Kidney (tissue), 22 donors: ENCODE measurements around the gene ZBTB22. TPM values are rescaled to one million over a fixed set of nuclear protein-coding genes. Genes with fewer than 3 reads are reported as not detected.
"Not testable (repeated sequence)": the region's sequence is repeated elsewhere in the genome, so short reads cannot be mapped to it uniquely, and the experiment has no call there.

ENCODE experiments used
- DNase-seq, 5 donors: peaks; one replicate each; pipeline ENCODE4 v3.0.0-alpha.2; 2013 to 2020
- FAIRE-seq: peaks from 2 replicates; lab custom pipeline; 2012; peaks lifted over from hg19 to GRCh38; lab: Jason Lieb, UNC
- H3K27ac ChIP-seq, 2 donors: one replicate each; pipeline ENCODE4 v1.7.0; 2013; ENCODE audit warnings: low read depth in 2 of 2, low read length in 2 of 2, inconsistent platforms in 1 of 2
- H3K27me3 ChIP-seq: one replicate; pipeline ENCODE4 v1.7.1; 2013; ENCODE audit warnings: low read length, inconsistent platforms; ENCODE audit not compliant: control insufficient read depth, insufficient read depth
- H3K36me3 ChIP-seq, 3 donors: one replicate each; pipeline versions ENCODE4 v1.7.0 to v1.7.1; 2013; ENCODE audit warnings: low read length in 3 of 3, control low read depth in 1 of 3, inconsistent platforms in 1 of 3; ENCODE audit not compliant: insufficient read depth in 3 of 3, control insufficient read depth in 2 of 3
- H3K4me1 ChIP-seq, 3 donors: one replicate each; pipeline versions ENCODE4 v1.7.0 to v1.7.1; 2013; ENCODE audit warnings: low read length in 3 of 3, inconsistent platforms in 1 of 3, low read depth in 1 of 3; ENCODE audit not compliant: control insufficient read depth in 2 of 3, insufficient read depth in 2 of 3
- H3K4me3 ChIP-seq, 3 donors: one replicate each; pipeline versions ENCODE4 v1.7.0 to v1.8.1; 2013; ENCODE audit warnings: low read length in 3 of 3, control low read depth in 1 of 3, inconsistent platforms in 1 of 3
- H3K9ac ChIP-seq, 3 donors: one replicate each; pipeline versions ENCODE4 v1.7.0 to v1.7.1; 2013; ENCODE audit warnings: low read length in 3 of 3, control low read depth in 1 of 3, inconsistent platforms in 1 of 3
- H3K9me3 ChIP-seq, 3 donors: one replicate each; pipeline versions ENCODE4 v1.7.0 to v1.7.1; 2013; ENCODE audit warnings: low read length in 3 of 3, control low read depth in 1 of 3, inconsistent platforms in 1 of 3; ENCODE audit not compliant: control insufficient read depth in 2 of 3, insufficient read depth in 1 of 3
- intact Hi-C: fragments of 100-400 bp; cut with DNase I; formaldehyde crosslinking; loops from one replicate; pipeline ENCODE4 v1.11.1; 2022
- long read RNA-seq, 10 donors: library from polyadenylated mRNA in 1 of 10; unstranded in 1 of 10; transcript quantifications; one replicate each; pipeline ENCODE4 v2.0.0 and lab custom pipeline, GENCODE V29; 2021 to 2026
- polyA plus RNA-seq: library from polyadenylated mRNA; stranded (reverse); fragments of 350-450 nt; fragmentation: Illumina TruSeq; extraction: RNeasy Lipid Tissue Mini Kit (QIAGEN cat#74804); gene quantifications from one replicate; pipeline ENCODE4 v1.2.3, GENCODE V29; 2014; ENCODE audit warnings: low read depth, low replicate concordance; ENCODE audit not compliant: insufficient read depth
- total RNA-seq: library from RNA; stranded (reverse); fragmentation: NEBNext Ultra II Directional; extraction: Animal tissue kit (Norgen Biotek cat#: 25700); gene quantifications from one replicate; pipeline ENCODE4 v1.2.1, GENCODE V29; 2021
- TF ChIP-seq, protein P1 (sequence below): IDR thresholded peaks from 3 replicates; pipeline ENCODE4 v1.5.1; 2012; ENCODE audit warnings: mild to moderate bottlenecking, moderate library complexity, borderline replicate concordance; ENCODE audit not compliant: insufficient read depth; ENCODE audit errors: extremely low read depth
- donor health status: control.
- donor health status: control.
- donor health status: control.
- donor health status: control.
- donor health status: control.
- donor health status: DM: yes; HTN: yes; CAD: no.
- donor health status: Normal renal cell carcinoma (clear cell type).

ZBTB22 gene
- total RNA-seq (22.9 TPM), polyA plus RNA-seq (16.3 TPM)
- long read RNA-seq, donor 1, transcript ZBTB22-208 (2 exons, 2,651 nt): major isoform, 5 of 5 reads
- long read RNA-seq, donor 1, partial matches to known transcripts: 0 of 5 reads
- long read RNA-seq, donor 1, other reads (novel, unspliced or antisense): 0 of 5 reads
- long read RNA-seq, donor 2, transcript ZBTB22-208 (2 exons, 2,651 nt): major isoform, 5 of 5 reads
- long read RNA-seq, donor 2, partial matches to known transcripts: 0 of 5 reads
- long read RNA-seq, donor 2, other reads (novel, unspliced or antisense): 0 of 5 reads
- long read RNA-seq, donor 3, transcript ZBTB22-208 (2 exons, 2,651 nt): major isoform, 6 of 6 reads
- long read RNA-seq, donor 3, partial matches to known transcripts: 0 of 6 reads
- long read RNA-seq, donor 3, other reads (novel, unspliced or antisense): 0 of 6 reads
- long read RNA-seq, donor 4, transcript ZBTB22-208 (2 exons, 2,651 nt): major isoform, 8 of 8 reads
- long read RNA-seq, donor 4, partial matches to known transcripts: 0 of 8 reads
- long read RNA-seq, donor 4, other reads (novel, unspliced or antisense): 0 of 8 reads
- long read RNA-seq, donor 5: 0 reads
- long read RNA-seq, donor 6, transcript ZBTB22-208 (2 exons, 2,651 nt): major isoform, 8 of 8 reads
- long read RNA-seq, donor 6, partial matches to known transcripts: 0 of 8 reads
- long read RNA-seq, donor 6, other reads (novel, unspliced or antisense): 0 of 8 reads
- long read RNA-seq, donor 7, transcript ZBTB22-208 (2 exons, 2,651 nt): major isoform, 22 of 44 reads
- long read RNA-seq, donor 7, partial matches to known transcripts: 0 of 44 reads
- long read RNA-seq, donor 7, other reads (novel, unspliced or antisense): 22 of 44 reads
- long read RNA-seq, donor 8, transcript ZBTB22-208 (2 exons, 2,651 nt): major isoform, 8 of 17 reads
- long read RNA-seq, donor 8, partial matches to known transcripts: 9 of 17 reads
- long read RNA-seq, donor 8, other reads (novel, unspliced or antisense): 0 of 17 reads
- long read RNA-seq, donor 9, transcript ZBTB22-208 (2 exons, 2,651 nt): major isoform, 7 of 7 reads
- long read RNA-seq, donor 9, partial matches to known transcripts: 0 of 7 reads
- long read RNA-seq, donor 9, other reads (novel, unspliced or antisense): 0 of 7 reads
- long read RNA-seq, donor 10, partial matches to known transcripts: 0 of 2 reads
- long read RNA-seq, donor 10, other reads (novel, unspliced or antisense): 0 of 2 reads

DNA sequence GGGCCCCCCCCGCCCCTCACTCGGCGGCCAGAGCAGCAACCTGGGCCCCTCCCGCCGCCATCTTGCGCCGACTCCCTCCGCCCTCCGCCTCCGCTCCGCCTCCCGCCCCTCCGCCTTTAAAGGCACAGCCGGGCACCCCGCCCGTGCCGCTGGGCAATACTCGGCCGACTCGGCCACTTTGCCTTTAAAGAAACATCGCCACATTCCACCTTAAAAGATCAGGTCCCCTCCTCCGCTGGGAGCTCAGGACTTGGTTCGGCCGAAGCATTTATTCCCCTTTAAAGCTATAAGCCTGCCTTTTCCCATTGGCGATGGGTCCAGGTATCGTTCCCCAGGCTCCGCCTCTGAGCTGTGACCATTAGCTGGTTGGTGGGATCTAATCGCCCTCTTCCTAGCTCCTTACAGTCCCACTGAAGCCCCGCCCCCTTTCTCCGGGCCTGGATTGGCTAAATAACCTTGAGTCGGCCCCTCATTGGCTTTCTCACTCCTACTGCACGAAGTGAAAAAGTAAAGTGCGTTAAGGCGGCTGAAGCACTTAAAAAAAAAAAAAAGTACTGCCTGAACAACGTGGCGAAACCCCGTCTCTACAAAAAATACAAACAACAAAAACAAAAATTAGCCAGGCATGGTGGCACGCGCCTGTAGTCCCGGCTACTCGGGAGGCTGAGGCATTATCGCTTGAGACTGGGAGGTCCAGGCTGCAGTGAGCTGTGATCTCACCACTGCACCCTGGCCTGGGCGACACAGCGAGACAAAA lies at the start of gene ZBTB22:
ZBTB22 (minus strand) TSS at position 76 of the 757 bp plus-strand sequence. CDS start 828 bp downstream, outside the sequence.
- no peaks in the 10 kb centered on the region for H3K9me3 ChIP-seq
- H3K4me3 ChIP-seq: peak within 1 kb of the TSS; percentile 61 to 89 (median 77)
- intact Hi-C loops: no loop called here
- TF ChIP-seq, protein P1, sequence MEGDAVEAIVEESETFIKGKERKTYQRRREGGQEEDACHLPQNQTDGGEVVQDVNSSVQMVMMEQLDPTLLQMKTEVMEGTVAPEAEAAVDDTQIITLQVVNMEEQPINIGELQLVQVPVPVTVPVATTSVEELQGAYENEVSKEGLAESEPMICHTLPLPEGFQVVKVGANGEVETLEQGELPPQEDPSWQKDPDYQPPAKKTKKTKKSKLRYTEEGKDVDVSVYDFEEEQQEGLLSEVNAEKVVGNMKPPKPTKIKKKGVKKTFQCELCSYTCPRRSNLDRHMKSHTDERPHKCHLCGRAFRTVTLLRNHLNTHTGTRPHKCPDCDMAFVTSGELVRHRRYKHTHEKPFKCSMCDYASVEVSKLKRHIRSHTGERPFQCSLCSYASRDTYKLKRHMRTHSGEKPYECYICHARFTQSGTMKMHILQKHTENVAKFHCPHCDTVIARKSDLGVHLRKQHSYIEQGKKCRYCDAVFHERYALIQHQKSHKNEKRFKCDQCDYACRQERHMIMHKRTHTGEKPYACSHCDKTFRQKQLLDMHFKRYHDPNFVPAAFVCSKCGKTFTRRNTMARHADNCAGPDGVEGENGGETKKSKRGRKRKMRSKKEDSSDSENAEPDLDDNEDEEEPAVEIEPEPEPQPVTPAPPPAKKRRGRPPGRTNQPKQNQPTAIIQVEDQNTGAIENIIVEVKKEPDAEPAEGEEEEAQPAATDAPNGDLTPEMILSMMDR: peak; percentile 7
- peak; percentile 99 to 100 (median 99) for DNase-seq
- peak within 1 kb of the TSS; percentile 45 to 54 for H3K27ac ChIP-seq
- peak; percentile 98 for FAIRE-seq
- peaks cover 5 to 17% (median 11%) of the 10 kb centered on the region in 3 donors for H3K36me3 ChIP-seq
- peak within 1 kb of the TSS in 2 of 3 donors; percentile 30 to 58 for H3K9ac ChIP-seq
- H3K27me3 ChIP-seq: no peaks in the 10 kb centered on the region
- H3K4me1 ChIP-seq: peaks cover 0 to 35% (median 12%) of the 10 kb centered on the region in 3 donors

- Histone ChIP-seq H3K9me3 (no peaks in the 10 kb centered on the region), H3K36me3 (no peaks in the 10 kb centered on the region), H3K4me1 (no peaks in the 10 kb centered on the region), H3K9ac (no peak overlapping the region), H3K27me3 (no peaks in the 10 kb centered on the region), H3K4me3 (no peak overlapping the region), H3K27ac (no peak overlapping the region)
- intact Hi-C loops: no loop called here
- TF ChIP-seq, protein P1: no peak
- no peak for FAIRE-seq
- DNase-seq: no peak
Measured at GRCh38 chr6:33367009-33367714, 49.6 kb upstream of the ZBTB22 start.

GRCh38 chr6:33365206-33365971 lies 47.8 kb upstream of the ZBTB22 start:
- H3K27ac ChIP-seq, DNase-seq, H3K4me3 ChIP-seq, intact Hi-C loops, FAIRE-seq, H3K9ac ChIP-seq, H3K36me3 ChIP-seq, H3K9me3 ChIP-seq, H3K4me1 ChIP-seq, H3K27me3 ChIP-seq: not testable (repeated sequence)

GRCh38 chr6:33364475-33365205 lies 47.1 kb upstream of the ZBTB22 start:
- intact Hi-C loops, FAIRE-seq: not testable (repeated sequence)

More at GRCh38 chr6:33364475-33365205, 47.1 kb upstream of the ZBTB22 start:
- H3K9me3 ChIP-seq, H3K4me3 ChIP-seq, H3K27me3 ChIP-seq, H3K36me3 ChIP-seq, H3K4me1 ChIP-seq, H3K27ac ChIP-seq, H3K9ac ChIP-seq: not testable (repeated sequence)
- peak in 4 of 5 donors; percentile 67 to 90 (median 84) for DNase-seq
